CMK (cell line): ENCODE results near the gene PPFIBP1.

Experiments
- DNase-seq: peaks from one replicate; pipeline ENCODE4 v3.0.0-alpha.2; 2010; ENCODE audit warnings: low read depth

PPFIBP1 gene

GRCh38 chr12:27513155-27513824, 10.7 kb upstream of the PPFIBP1 start:
- DNase-seq, result no peak

GRCh38 chr12:27515671-27516070, 8.3 kb upstream of the PPFIBP1 start:
- DNase-seq, result no peak

- no peak for DNase-seq
Measured at GRCh38 chr12:27516625-27517024, 7.4 kb upstream of the PPFIBP1 start.

- no peak for DNase-seq
Measured at GRCh38 chr12:27517546-27517945, 6.5 kb upstream of the PPFIBP1 start.

- DNase-seq, result no peak
Measured at GRCh38 chr12:27517961-27518665, 5.9 kb upstream of the PPFIBP1 start.

- peak; percentile 48 for DNase-seq
Measured at GRCh38 chr12:27521066-27521465, 2.9 kb upstream of the PPFIBP1 start.

GRCh38 chr12:27521981-27522380, 2.0 kb upstream of the PPFIBP1 start:
- DNase-seq, result no peak

- no peak for DNase-seq
Measured at GRCh38 chr12:27523305-27523641, 733 bp upstream of the PPFIBP1 start.

GRCh38 chr12:27524494-27524835, 459 bp downstream of the PPFIBP1 start:
- no peak for DNase-seq

- no peak for DNase-seq
Measured at GRCh38 chr12:27524839-27525753, 1.1 kb downstream of the PPFIBP1 start.

GRCh38 chr12:27527512-27527911, 3.5 kb downstream of the PPFIBP1 start:
- no peak for DNase-seq

GRCh38 chr12:27528788-27529187, 4.8 kb downstream of the PPFIBP1 start:
- no peak for DNase-seq

GRCh38 chr12:27530157-27530922, 6.3 kb downstream of the PPFIBP1 start:
- no peak for DNase-seq

GRCh38 chr12:27531896-27532295, 7.9 kb downstream of the PPFIBP1 start:
- DNase-seq, result no peak

GRCh38 chr12:27534060-27534764, 10.2 kb downstream of the PPFIBP1 start:
- no peak for DNase-seq

GRCh38 chr12:27534765-27535161, 10.8 kb downstream of the PPFIBP1 start:
- no peak for DNase-seq

GRCh38 chr12:27535318-27535717, 11.3 kb downstream of the PPFIBP1 start:
- DNase-seq, result no peak

GRCh38 chr12:27537855-27538675, 14.1 kb downstream of the PPFIBP1 start:
- no peak for DNase-seq

- DNase-seq, result no peak
Measured at GRCh38 chr12:27539191-27539631, 15.2 kb downstream of the PPFIBP1 start.

GRCh38 chr12:27541031-27541719, 17.2 kb downstream of the PPFIBP1 start:
- DNase-seq, result no peak
